ENCODE data around the gene RAB6B. TPM values are rescaled to one million over a fixed set of nuclear protein-coding genes. Genes with fewer than 3 reads are reported as not detected.

The RAB6B gene
- total and polyA plus RNA-seq, 4 donors = 1.8 to 5.1 (median 3.2) TPM

DNA sequence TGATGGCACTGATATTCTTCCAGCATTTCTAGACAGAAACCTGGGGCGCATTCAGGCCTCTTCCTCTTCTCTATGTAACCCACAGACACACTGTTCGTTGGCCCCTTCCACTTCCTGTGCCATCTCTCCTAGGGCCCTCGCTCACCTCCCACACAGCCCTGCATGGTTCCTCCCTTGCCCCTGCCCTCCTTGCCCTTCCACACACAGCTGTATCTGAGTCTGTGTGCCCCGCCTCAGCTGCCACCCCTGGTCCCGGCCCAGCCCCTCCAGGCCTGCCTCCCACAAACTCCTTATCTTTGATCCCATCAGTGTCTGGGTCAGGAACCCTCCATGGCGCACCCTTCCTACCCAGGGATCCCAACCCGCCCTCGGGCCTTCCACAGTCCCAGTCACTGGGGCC, 37.9 kb downstream of the RAB6B start:
- TF ChIP-seq, protein P1, sequence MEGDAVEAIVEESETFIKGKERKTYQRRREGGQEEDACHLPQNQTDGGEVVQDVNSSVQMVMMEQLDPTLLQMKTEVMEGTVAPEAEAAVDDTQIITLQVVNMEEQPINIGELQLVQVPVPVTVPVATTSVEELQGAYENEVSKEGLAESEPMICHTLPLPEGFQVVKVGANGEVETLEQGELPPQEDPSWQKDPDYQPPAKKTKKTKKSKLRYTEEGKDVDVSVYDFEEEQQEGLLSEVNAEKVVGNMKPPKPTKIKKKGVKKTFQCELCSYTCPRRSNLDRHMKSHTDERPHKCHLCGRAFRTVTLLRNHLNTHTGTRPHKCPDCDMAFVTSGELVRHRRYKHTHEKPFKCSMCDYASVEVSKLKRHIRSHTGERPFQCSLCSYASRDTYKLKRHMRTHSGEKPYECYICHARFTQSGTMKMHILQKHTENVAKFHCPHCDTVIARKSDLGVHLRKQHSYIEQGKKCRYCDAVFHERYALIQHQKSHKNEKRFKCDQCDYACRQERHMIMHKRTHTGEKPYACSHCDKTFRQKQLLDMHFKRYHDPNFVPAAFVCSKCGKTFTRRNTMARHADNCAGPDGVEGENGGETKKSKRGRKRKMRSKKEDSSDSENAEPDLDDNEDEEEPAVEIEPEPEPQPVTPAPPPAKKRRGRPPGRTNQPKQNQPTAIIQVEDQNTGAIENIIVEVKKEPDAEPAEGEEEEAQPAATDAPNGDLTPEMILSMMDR (IDR thresholded peaks at IDR 0.05; ENCODE audit: control extremely low read depth, extremely low read depth) = no peak
- H3K36me3 ChIP-seq (ENCODE audit: control insufficient read depth in 4 of 4, insufficient read depth in 4 of 4, low read length in 4 of 4) = no peaks in the 10 kb centered on the region
- 74 to 82% methylated on average over 8 of the region's 8 CpGs for WGBS, 2 donors
- H3K4me1 ChIP-seq (ENCODE audit: control insufficient read depth in 5 of 5, insufficient read depth in 5 of 5, low read length in 5 of 5) = peaks cover 0 to 11% (median 0%) of the 10 kb centered on the region in 5 donors
- ATAC-seq (ENCODE audit: insufficient read depth, low FRiP score) = no peak
- no peak overlapping the region for H3K9ac ChIP-seq (ENCODE audit: insufficient read depth in 1 of 2, low read length in 2 of 2)
- no peak overlapping the region for H3K27ac ChIP-seq (ENCODE audit: low read depth in 1 of 2, low read length in 1 of 2)
- no peak overlapping the region for H3K4me3 ChIP-seq
- H3K27me3 ChIP-seq (ENCODE audit: control insufficient read depth in 3 of 3, insufficient read depth in 3 of 3, low read length in 2 of 3) = no peaks in the 10 kb centered on the region
- no peak for DNase-seq
- no peaks in the 10 kb centered on the region for H3K9me3 ChIP-seq (ENCODE audit: control insufficient read depth in 4 of 4, insufficient read depth in 3 of 4, low read length in 3 of 4)

DNA sequence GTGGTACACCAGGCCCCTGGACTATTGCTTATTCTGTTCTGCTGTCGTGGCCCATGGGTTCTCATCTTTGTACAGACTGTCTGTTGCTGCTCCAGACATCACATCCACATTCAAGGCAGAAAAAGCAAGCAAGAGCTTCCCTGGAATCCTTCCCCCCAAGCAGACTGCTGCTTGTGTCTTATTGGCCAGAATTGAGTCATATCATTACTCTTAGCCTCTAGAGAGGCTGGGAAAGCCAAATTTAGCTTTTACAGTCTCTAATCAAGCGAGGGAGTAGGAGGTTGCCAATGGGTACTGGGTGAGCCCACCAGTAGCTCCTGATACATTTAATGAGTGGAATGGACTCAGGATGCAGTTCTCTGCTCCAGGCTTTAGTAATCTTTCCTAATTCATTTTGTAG, 39.4 kb downstream of the RAB6B start:
- Histone ChIP-seq H3K36me3 (ENCODE audit: control insufficient read depth in 4 of 4, insufficient read depth in 4 of 4, low read length in 4 of 4) (no peaks in the 10 kb centered on the region), H3K27me3 (ENCODE audit: control insufficient read depth in 3 of 3, insufficient read depth in 3 of 3, low read length in 2 of 3) (no peaks in the 10 kb centered on the region), H3K27ac (ENCODE audit: low read depth in 1 of 2, low read length in 1 of 2) (no peak overlapping the region), H3K9ac (ENCODE audit: insufficient read depth in 1 of 2, low read length in 2 of 2) (no peak overlapping the region), H3K4me1 (ENCODE audit: control insufficient read depth in 5 of 5, insufficient read depth in 5 of 5, low read length in 5 of 5) (peaks cover 0 to 11% (median 0%) of the 10 kb centered on the region in 5 donors), H3K9me3 (ENCODE audit: control insufficient read depth in 4 of 4, insufficient read depth in 3 of 4, low read length in 3 of 4) (no peaks in the 10 kb centered on the region), H3K4me3 (no peak overlapping the region)
- DNase-seq (no peak), ATAC-seq (ENCODE audit: insufficient read depth, low FRiP score) (no peak)
- 77 to 93% methylated on average over 2 of the region's 2 CpGs for WGBS, 2 donors
- TF ChIP-seq, protein P1 (IDR thresholded peaks at IDR 0.05; ENCODE audit: control extremely low read depth, extremely low read depth) = no peak

GRCh38 chr3:133855772-133856171, 39.9 kb downstream of the RAB6B start:
- whole genome bisulfite sequencing, 2 donors = 73 to 74% methylated on average over 6 of the region's 6 CpGs
- no peak overlapping the region for H3K27ac ChIP-seq (ENCODE audit: low read depth in 1 of 2, low read length in 1 of 2)

More at GRCh38 chr3:133855772-133856171, 39.9 kb downstream of the RAB6B start:
- TF ChIP-seq, protein P1 (IDR thresholded peaks at IDR 0.05; ENCODE audit: control extremely low read depth, extremely low read depth) = no peak
- Histone ChIP-seq H3K27me3 (ENCODE audit: control insufficient read depth in 3 of 3, insufficient read depth in 3 of 3, low read length in 2 of 3) (no peaks in the 10 kb centered on the region), H3K9ac (ENCODE audit: insufficient read depth in 1 of 2, low read length in 2 of 2) (no peak overlapping the region), H3K36me3 (ENCODE audit: control insufficient read depth in 4 of 4, insufficient read depth in 4 of 4, low read length in 4 of 4) (no peaks in the 10 kb centered on the region), H3K4me3 (no peak overlapping the region), H3K9me3 (ENCODE audit: control insufficient read depth in 4 of 4, insufficient read depth in 3 of 4, low read length in 3 of 4) (no peaks in the 10 kb centered on the region), H3K4me1 (ENCODE audit: control insufficient read depth in 5 of 5, insufficient read depth in 5 of 5, low read length in 5 of 5) (peaks cover 0 to 11% (median 0%) of the 10 kb centered on the region in 5 donors)
- DNase-seq (no peak), ATAC-seq (ENCODE audit: insufficient read depth, low FRiP score) (no peak)
